SHP77 treated with DMSO at 0.1 percent for 48 hours (cell line): ENCODE results near the gene CFAP52.
A peak's percentile ranks its signal among the peaks of the same experiment; 100 is the strongest.
"Not testable (repeated sequence)": the region's sequence is repeated elsewhere in the genome, so short reads cannot be mapped to it uniquely, and the experiment has no call there.

Experiments
- DNase-seq: peaks from one replicate; lab custom pipeline; 2025; lab: John Stamatoyannopoulos, UW

CFAP52 gene

DNA sequence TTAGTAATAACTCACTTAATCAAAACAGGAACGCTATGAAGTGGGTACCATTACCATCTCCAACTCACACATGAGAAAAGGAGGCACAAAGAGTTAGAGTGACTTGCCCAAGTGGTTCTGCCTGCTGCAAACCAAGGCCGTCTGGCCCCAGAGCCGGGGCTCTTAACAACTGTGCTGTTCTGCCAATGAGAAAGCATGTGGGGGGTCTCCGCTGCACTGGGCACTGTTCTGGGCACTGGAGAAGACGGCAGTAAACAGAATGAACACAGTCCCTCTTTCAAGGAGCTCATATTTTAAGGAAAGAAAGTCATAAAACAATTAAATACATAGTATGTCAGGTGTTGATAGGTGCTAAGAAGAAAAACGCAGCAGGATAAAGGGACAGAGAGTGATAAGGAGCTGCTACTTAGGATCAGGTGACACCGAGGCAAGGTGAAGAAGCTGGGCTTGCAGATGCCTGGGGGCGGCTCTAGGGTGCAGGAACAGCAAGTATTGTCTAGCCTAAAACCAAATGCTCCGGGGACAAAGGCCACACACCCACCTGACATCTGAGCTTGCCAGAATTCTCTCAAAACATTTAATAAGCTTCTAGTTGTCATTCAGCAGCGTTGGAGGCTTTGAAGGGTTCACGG, 7.4 kb upstream of the CFAP52 start:
- DNase-seq = no peak

DNA sequence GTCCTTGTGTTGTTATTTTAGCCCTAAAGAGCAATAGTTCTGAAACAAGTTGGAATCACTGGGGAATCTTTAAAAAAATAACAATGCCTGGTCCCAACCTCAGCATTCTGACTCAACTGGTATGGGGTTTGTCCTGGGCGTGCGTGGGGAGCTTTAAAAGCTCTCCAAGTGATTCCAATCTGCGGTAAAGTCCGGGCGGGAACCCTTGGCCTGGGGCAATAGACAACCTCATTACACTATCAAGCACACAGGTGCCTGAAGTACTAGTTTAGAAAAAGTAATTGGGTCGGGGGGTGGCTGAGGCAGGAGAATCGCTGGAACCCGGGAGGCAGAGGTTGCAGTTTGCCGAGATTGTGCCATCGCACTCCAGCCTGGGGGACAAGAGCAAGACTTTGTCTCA, 5.2 kb upstream of the CFAP52 start:
- DNase-seq = no peak

DNA sequence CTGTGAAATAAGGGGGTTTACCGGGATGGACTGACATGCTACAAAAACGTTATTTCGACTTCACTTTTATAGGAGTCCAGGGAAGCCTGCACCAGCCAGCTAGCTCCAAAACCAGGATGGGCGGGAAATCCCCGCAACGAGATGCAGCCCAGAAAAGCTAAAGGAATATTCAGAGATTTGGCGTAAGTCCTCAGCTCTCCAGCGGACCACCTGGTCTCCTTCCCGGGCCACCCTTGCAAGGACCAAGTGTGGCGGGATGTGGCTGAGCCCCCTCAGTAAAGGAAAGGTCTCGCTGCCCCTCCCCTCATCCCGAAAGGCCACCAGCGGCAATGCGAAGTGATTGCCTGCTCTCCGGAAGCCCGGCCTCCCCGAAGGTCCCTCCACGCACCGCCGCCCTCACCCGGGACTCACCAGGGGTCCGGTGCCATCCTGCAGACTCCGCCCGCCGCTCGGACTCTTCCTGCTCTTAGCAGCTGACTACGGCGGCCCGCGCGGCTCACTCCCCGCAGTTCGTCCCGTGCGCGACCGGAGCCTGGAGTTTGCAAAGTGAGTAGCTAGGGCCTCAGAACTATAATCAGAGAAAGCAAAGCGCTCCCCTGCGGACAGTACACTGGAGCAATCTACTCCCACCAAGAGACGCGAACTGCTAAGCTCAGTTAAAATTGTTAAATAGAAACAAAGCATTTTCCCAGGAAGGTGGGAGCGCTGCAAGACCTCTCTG, 901 bp upstream of the CFAP52 start, which contains the start of gene STX8:
STX8 (minus strand) TSS at position 440 of the 721 bp plus-strand sequence; CDS start at position 428, 12 bp downstream.
- DNase-seq = peak; percentile 88

- no peak for DNase-seq
Observed at GRCh38 chr17:9577373-9577709, 899 bp downstream of the CFAP52 start.

DNA sequence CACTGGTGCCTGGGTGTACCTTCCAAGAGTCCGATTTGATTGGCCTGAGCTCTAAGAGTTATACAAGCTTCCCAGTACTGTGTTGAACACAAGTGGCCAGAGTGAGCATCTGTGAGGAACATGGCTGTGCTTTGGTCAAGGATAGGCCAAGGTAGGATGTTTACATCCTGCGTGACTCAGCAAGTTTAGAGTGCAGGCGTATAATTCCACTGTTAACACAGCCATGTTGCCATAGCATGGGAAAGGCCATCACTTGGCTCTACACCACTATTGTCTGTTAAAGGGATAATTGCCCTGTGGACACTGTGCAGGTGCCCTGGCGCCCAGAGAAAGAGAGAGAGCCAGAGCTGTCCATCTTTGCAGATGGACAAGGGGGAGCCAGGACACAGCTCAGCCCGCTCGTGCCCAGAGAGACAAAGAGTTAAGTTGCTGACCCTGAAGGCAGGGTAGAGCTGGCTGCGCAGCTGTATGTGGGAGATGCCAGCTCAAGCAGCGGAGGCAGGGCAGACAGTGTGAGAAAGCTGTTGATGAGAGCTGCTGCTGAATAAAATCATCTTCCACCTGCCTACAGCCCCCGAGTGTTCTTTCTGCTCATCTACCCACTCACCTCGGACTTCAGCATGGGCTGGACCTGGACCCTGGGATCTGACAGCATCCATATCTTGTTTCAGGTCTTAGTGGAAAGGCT, 11.7 kb downstream of the CFAP52 start:
- no peak for DNase-seq

DNA sequence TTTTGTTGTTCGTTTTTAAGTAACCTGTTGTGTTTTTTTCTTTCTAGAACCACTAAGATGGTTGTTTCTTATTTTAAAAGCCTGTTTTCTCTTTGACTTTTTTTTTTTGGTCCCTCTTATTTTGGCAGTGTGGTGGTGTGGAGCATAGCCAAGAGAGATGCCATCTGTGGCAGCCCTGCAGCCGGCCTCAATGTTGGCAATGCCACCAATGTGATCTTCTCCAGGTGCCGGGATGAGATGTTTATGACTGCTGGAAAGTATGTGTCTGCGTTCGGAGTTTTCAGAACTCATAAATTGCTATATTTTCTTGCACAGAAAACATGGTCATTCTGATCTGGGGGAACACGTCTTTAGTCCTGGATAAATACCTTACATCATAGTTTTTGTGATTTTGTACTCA, 17.6 kb downstream of the CFAP52 start:
- no peak for DNase-seq

DNA sequence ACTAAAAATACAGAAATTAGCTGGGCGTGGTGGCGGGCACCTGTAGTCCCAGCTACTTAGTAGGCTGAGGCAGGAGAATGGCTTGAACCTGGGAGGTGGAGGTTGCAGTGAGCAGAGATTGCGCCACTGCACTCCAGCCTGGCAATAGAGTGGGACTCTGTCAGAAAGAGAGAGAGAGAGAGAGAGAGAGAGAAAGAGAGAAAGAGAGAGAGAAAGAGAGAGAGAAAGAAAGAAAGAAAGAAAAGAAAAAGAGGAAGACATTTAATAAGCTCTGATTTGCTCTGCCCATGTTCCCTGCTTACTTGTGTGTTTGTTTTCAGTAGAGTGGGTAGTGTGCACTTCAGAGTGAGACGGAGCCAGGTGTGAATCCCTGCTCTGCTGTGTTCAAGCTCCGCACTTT, 21.2 kb downstream of the CFAP52 start:
- DNase-seq = not testable (repeated sequence)

DNA sequence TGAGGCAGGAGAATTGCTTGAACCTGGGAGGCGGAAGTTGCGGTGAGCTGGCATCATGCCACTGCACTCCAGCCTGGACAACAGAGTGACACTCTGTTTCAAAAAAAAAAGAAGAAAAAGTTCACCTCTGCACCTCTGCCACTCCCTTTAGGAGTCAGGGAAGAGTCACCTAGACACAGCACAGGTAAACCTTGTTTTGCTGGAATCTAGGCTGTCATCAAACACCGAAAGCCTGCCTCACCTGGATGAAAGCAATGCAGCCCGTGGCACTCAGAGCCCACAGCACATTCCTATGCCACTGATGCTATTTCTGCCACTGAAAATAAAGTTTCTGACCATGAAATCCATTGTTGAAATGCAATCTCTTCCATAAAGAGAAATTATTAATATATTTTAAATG, 22.2 kb downstream of the CFAP52 start:
- DNase-seq = no peak

- not testable (repeated sequence) for DNase-seq
Observed at GRCh38 chr17:9604583-9604982, 28.1 kb downstream of the CFAP52 start.

DNA sequence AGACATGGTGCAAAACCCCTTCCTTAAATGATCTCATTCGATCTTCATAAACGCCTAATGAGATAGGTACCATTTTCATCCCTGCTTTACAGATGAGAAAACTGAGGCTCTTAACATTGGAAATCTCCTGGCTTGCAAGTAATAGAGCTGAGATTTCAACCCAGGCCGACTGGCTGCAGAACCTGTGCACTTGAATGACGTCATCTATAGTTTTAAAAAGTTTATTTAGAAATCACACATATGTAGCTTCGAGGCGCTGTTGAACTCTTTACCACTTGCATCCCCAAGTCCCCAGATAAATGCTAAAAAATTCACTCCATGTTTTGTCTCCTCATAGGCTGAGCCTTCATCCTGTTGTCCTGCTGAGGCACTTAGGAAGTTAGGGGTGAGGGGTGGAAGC, 30.0 kb downstream of the CFAP52 start:
- DNase-seq = no peak

DNA sequence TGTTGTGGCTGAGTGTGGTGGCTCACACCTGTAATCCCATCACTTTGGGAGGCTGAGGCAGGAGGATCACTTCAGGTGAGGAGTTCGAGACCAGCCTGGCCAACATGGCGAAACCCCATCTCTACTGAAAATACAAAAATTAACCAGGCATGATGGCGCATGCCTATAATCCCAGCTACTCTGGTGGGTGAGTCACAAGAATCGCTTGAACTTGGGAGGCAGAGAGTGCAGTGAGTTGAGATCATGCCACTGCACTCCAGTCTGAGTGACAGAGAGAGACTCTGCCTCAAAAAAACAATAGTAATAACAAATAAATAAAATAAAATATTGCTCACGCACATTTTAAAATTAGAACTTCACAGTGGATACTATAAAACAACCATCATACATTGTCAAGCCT, 30.6 kb downstream of the CFAP52 start:
- DNase-seq = not testable (repeated sequence)

GRCh38 chr17:9611557-9611956, 35.1 kb downstream of the CFAP52 start:
- DNase-seq = no peak

GRCh38 chr17:9612006-9612405, 35.6 kb downstream of the CFAP52 start:
- DNase-seq = no peak

GRCh38 chr17:9615486-9615885, 39.0 kb downstream of the CFAP52 start:
- no peak for DNase-seq

- DNase-seq = no peak
Observed at GRCh38 chr17:9622961-9623360, 46.5 kb downstream of the CFAP52 start.

DNA sequence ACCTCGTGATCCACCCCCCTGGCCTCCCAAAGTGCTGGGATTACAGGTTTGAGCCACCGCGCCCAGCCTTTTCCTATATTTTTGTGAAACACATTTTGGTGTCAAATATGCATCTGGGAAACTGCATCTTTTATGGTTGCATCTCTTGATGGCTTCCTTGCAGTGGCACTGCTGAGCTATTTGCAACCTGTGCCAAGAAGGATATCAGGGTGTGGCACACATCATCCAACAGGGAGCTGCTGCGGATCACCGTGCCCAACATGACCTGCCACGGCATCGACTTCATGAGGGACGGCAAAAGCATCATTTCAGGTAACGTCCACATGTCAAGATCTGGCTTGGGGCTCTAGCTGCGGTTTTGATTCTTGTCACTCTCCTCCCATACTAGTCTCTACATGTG, 52.1 kb downstream of the CFAP52 start:
- DNase-seq = no peak

DNA sequence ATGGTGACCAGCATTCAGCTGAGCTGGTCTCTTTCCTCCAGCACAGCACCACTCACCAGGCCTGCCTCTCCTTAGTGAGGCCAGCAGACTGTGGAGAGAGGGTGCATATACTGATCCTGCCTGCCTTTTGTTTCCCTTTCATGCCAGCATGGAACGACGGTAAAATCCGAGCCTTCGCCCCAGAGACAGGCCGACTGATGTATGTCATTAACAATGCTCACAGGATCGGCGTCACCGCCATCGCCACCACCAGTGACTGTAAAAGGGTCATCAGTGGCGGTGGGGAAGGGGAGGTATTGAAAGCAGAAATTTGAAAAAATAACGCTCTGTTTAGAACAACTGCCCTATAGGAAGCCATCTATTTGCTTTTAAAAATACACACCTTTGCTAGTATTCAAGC, 56.3 kb downstream of the CFAP52 start:
- DNase-seq = no peak

DNA sequence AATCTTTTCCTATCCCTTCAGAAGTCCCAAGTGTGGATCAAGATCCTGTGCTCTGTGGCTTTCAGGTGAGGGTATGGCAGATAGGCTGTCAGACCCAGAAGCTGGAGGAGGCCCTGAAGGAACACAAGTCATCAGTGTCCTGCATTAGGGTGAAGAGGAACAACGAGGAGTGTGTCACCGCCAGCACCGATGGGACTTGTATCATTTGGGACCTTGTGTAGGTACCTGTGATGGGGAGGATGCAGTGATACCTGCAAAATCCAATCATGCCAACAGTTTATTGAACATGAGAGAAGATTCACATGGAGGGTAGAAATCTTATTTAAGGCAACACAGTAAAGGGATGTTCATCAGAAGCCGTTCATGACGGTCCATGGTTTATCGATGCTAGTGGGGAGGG, 58.9 kb downstream of the CFAP52 start:
- no peak for DNase-seq

DNA sequence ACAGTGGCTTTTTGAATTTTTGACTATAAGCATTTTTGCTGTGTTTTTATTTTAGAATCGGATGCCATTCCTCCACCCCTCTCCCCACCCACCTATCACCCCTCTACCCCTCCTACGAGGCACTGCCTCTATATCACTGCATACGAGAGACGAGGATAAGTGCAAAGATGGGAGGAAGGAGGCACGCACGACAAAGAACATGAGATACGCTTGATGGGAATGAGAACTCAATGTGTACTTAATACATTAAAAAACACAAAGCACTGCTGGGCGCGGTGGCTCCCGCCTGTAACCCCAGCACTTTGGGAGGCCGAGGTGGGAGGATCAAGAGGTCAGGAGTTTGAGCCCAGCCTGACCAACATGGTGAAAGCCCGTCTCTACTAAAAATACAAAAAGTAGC, 60.1 kb downstream of the CFAP52 start:
- DNase-seq = no peak

DNA sequence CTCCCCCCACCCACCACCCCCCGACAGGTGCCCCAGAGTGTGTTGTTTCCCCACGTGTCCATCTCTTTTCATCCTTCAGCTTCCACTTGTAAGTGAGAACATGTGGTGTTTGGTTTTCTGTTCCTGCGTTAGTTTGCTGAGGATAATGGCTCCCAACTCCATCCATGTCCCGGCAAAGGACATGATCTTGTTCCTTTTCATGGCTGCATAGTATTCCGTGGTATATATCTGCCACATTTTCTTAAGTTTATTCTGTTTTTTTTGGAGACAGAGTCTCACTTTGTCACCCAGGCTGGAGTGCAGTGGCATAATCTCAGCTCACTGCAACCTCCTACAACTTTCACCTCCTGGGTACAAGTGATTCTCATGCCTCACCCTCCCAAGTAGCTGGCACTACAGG, 63.9 kb downstream of the CFAP52 start:
- not testable (repeated sequence) for DNase-seq

DNA sequence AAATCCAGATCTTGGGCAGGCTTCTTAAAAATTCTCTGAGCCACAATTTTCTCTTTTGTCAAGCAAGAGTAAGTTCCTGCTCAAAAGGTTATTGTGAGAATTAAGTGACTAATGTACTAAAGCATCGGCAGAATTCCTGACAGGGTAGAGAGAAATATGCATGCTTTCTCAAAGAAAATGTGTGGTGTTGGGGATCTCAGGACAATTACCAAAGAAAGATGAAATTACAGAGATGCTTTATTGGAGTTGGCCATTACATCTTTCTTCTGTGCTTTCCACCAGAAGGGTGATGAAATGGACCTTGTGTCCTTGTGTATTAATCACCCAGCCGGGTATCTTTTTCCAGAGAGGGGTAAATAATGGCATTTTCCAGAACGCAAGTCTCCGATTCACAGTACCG, 67.2 kb downstream of the CFAP52 start:
- DNase-seq = no peak

GRCh38 chr17:9644910-9645751, 68.7 kb downstream of the CFAP52 start, which contains the start of gene USP43:
TSS of gene USP43 (plus strand) at chr17:9645517. CDS start at chr17:9645633, 116 bp downstream.
- no peak for DNase-seq
